Measurements from ENCODE around the gene FGF18. TPM values are rescaled to one million over a fixed set of nuclear protein-coding genes. Genes with fewer than 3 reads are reported as not detected.

FGF18 gene
- total and polyA plus RNA-seq, 4 donors, result 0.08 TPM; not detected in 3

DNA sequence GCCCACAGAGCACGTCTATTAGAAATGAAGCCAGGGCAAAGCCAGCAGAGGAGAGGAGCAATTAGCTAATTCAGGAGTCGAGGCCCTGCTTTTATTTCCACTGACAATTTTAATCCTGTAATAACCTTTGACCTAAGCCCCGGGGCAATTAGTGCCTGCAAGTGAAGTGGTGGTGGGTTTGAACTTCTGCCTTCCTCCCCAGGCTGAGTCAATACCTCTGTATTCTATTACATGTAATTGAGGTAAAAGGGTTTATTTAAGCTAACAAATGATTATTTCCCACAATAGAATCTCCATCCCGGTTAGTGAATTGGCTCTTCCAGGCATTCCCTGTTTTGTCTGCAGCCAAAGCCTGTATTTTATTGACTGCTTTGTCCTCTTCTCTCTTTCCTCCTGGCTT is 49.9 kb downstream of the FGF18 start:
- TF ChIP-seq EGR1 (IDR thresholded peaks at IDR 0.05; ENCODE audit: low read depth in 2 of 2) (no peak), FOXA1 (IDR thresholded peaks at IDR 0.05) (no peak), RAD21 (IDR thresholded peaks at IDR 0.05) (no peak), HNF4G (IDR thresholded peaks at IDR 0.05) (no peak)
- 56% methylated on average over 4 of the region's 4 CpGs for WGBS
- no peak for DNase-seq (ENCODE audit: low spot score)
- Histone ChIP-seq H3K4me1 (ENCODE audit: control insufficient read depth in 4 of 4, insufficient read depth in 4 of 4, low read length in 3 of 4) (no peaks in the 10 kb centered on the region), H3K36me3 (ENCODE audit: control insufficient read depth in 4 of 4, insufficient read depth in 3 of 4, low read depth in 1 of 4, low read length in 3 of 4) (no peaks in the 10 kb centered on the region), H3K9ac (ENCODE audit: low read depth in 1 of 2, low read length in 2 of 2) (no peak overlapping the region), H3K27ac (ENCODE audit: low read depth in 1 of 2, low read length in 2 of 2) (no peak overlapping the region), H3K4me3 (ENCODE audit: low read depth in 1 of 3, low read length in 3 of 3) (no peak overlapping the region), H3K9me3 (ENCODE audit: control insufficient read depth in 4 of 4, low read length in 3 of 4) (no peaks in the 10 kb centered on the region), H3K27me3 (ENCODE audit: control insufficient read depth in 4 of 4, insufficient read depth in 4 of 4, low read length in 3 of 4) (peaks cover 0 to 2% (median 0%) of the 10 kb centered on the region in 4 donors)

DNA sequence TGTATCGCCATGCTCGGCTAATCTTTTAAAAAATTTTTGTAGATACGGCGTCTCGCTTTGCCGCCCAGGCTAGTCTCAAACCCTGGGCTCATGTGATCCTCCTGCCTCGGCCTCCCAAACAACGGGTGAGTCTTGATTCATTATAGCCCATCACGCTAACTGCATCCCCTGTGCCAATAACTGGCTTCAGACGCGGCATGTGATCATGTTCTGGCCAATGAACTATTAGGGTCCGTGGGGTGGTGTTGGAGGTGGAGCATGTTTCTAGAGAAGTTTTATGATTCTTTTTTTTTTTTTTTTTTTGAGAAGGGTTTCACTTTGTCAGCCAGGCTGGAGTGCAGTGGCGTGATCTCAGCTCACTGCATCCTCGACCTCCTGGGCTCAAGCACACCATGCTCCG is 51.0 kb downstream of the FGF18 start:
- no peak overlapping the region for H3K9ac ChIP-seq (ENCODE audit: low read depth in 1 of 2, low read length in 2 of 2)
- peaks cover 0 to 2% (median 0%) of the 10 kb centered on the region in 4 donors for H3K27me3 ChIP-seq (ENCODE audit: control insufficient read depth in 4 of 4, insufficient read depth in 4 of 4, low read length in 3 of 4)
- no peaks in the 10 kb centered on the region for H3K4me1 ChIP-seq (ENCODE audit: control insufficient read depth in 4 of 4, insufficient read depth in 4 of 4, low read length in 3 of 4)
- no peak overlapping the region for H3K4me3 ChIP-seq (ENCODE audit: low read depth in 1 of 3, low read length in 3 of 3)
- WGBS, result 92% methylated on average over 15 of the region's 15 CpGs
- no peak for DNase-seq (ENCODE audit: low spot score)
- H3K9me3 ChIP-seq (ENCODE audit: control insufficient read depth in 4 of 4, low read length in 3 of 4), result no peaks in the 10 kb centered on the region
- no peaks in the 10 kb centered on the region for H3K36me3 ChIP-seq (ENCODE audit: control insufficient read depth in 4 of 4, insufficient read depth in 3 of 4, low read depth in 1 of 4, low read length in 3 of 4)
- no peak overlapping the region for H3K27ac ChIP-seq (ENCODE audit: low read depth in 1 of 2, low read length in 2 of 2)
- no peak for TF ChIP-seq HNF4G (IDR thresholded peaks at IDR 0.05)
- no peak for TF ChIP-seq RAD21 (IDR thresholded peaks at IDR 0.05)
- no peak for TF ChIP-seq ATF3 (IDR thresholded peaks at IDR 0.05)
- no peak for TF ChIP-seq FOXA1 (IDR thresholded peaks at IDR 0.05)
- TF ChIP-seq JUND (IDR thresholded peaks at IDR 0.05), result no peak
- TF ChIP-seq TAF1 (conservative IDR thresholded peaks at IDR 0.05), result no peak
- TF ChIP-seq YY1 (IDR thresholded peaks at IDR 0.05), result no peak
- no peak for TF ChIP-seq FOXA2 (IDR thresholded peaks at IDR 0.05)
- TF ChIP-seq, protein P1, sequence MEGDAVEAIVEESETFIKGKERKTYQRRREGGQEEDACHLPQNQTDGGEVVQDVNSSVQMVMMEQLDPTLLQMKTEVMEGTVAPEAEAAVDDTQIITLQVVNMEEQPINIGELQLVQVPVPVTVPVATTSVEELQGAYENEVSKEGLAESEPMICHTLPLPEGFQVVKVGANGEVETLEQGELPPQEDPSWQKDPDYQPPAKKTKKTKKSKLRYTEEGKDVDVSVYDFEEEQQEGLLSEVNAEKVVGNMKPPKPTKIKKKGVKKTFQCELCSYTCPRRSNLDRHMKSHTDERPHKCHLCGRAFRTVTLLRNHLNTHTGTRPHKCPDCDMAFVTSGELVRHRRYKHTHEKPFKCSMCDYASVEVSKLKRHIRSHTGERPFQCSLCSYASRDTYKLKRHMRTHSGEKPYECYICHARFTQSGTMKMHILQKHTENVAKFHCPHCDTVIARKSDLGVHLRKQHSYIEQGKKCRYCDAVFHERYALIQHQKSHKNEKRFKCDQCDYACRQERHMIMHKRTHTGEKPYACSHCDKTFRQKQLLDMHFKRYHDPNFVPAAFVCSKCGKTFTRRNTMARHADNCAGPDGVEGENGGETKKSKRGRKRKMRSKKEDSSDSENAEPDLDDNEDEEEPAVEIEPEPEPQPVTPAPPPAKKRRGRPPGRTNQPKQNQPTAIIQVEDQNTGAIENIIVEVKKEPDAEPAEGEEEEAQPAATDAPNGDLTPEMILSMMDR (IDR thresholded peaks at IDR 0.05; ENCODE audit: low read depth, low read length, missing input control), result no peak
- TF ChIP-seq GABPA (IDR thresholded peaks at IDR 0.05 in 1 of 2, conservative IDR thresholded peaks at IDR 0.05 in 1 of 2), result no peak
- TF ChIP-seq, protein P2, sequence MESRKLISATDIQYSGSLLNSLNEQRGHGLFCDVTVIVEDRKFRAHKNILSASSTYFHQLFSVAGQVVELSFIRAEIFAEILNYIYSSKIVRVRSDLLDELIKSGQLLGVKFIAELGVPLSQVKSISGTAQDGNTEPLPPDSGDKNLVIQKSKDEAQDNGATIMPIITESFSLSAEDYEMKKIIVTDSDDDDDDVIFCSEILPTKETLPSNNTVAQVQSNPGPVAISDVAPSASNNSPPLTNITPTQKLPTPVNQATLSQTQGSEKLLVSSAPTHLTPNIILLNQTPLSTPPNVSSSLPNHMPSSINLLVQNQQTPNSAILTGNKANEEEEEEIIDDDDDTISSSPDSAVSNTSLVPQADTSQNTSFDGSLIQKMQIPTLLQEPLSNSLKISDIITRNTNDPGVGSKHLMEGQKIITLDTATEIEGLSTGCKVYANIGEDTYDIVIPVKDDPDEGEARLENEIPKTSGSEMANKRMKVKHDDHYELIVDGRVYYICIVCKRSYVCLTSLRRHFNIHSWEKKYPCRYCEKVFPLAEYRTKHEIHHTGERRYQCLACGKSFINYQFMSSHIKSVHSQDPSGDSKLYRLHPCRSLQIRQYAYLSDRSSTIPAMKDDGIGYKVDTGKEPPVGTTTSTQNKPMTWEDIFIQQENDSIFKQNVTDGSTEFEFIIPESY (IDR thresholded peaks at IDR 0.05), result no peak
- TF ChIP-seq, protein P3, sequence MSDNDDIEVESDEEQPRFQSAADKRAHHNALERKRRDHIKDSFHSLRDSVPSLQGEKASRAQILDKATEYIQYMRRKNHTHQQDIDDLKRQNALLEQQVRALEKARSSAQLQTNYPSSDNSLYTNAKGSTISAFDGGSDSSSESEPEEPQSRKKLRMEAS (IDR thresholded peaks at IDR 0.05), result no peak
- TF ChIP-seq RXRA (IDR thresholded peaks at IDR 0.05), result no peak
- no peak for TF ChIP-seq HNF4A (conservative IDR thresholded peaks at IDR 0.05)
- no peak for TF ChIP-seq EGR1 (IDR thresholded peaks at IDR 0.05; ENCODE audit: low read depth in 2 of 2)
